KMS-11 (cell line): ENCODE measurements around the gene TMEM179.

Experiments used
- H2AFZ ChIP-seq: fragments of 200-600 bp; sonication (generic); 2 replicates; pipeline ENCODE4 v1.6.1; 2016; ENCODE audit warnings: antibody characterized with exemption, mixed run types, low read depth
- H3K27ac ChIP-seq: fragments of 200-600 bp; sonication (generic); 2 replicates; pipeline ENCODE4 v1.6.1; 2016; ENCODE audit warnings: mild to moderate bottlenecking, mixed run types
- H3K27me3 ChIP-seq: fragments of 200-600 bp; sonication (generic); 2 replicates; pipeline ENCODE4 v1.6.1; 2017; ENCODE audit warnings: mild to moderate bottlenecking, low read depth, mixed run types, moderate library complexity; ENCODE audit not compliant: insufficient read depth
- H3K36me3 ChIP-seq: fragments of 200-600 bp; sonication (generic); 2 replicates; pipeline ENCODE4 v1.6.1; 2017; ENCODE audit warnings: mild to moderate bottlenecking, mixed run types; ENCODE audit not compliant: insufficient read depth
- H3K4me1 ChIP-seq: fragments of 200-600 bp; sonication (generic); 2 replicates; pipeline ENCODE4 v1.6.1; 2016; ENCODE audit warnings: mild to moderate bottlenecking, low read depth, mixed run types; ENCODE audit not compliant: poor library complexity, severe bottlenecking
- H3K4me2 ChIP-seq: fragments of 200-600 bp; sonication (generic); 2 replicates; pipeline ENCODE4 v1.7.0; 2016; ENCODE audit warnings: mild to moderate bottlenecking, mixed run types
- H3K4me3 ChIP-seq: fragments of 200-600 bp; sonication (generic); IDR thresholded peaks from 2 replicates; pipeline ENCODE4 v1.6.1; 2017; ENCODE audit warnings: low read depth, low read length, mixed read lengths; ENCODE audit not compliant: insufficient read depth
- H3K79me2 ChIP-seq: fragments of 200-600 bp; sonication (generic); 2 replicates; pipeline ENCODE4 v1.6.1; 2016; ENCODE audit warnings: low read depth, mixed run types; ENCODE audit not compliant: insufficient read depth
- H3K9ac ChIP-seq: fragments of 200-600 bp; sonication (generic); 2 replicates; pipeline ENCODE4 v1.6.1; 2016; ENCODE audit warnings: mild to moderate bottlenecking, mixed run types
- H4K20me1 ChIP-seq: fragments of 200-600 bp; sonication (generic); 2 replicates; pipeline ENCODE4 v1.6.1; 2016; ENCODE audit warnings: mild to moderate bottlenecking, mixed run types; ENCODE audit not compliant: insufficient read depth
- CTCF ChIP-seq: fragments of 200-600 bp; sonication (generic); conservative IDR thresholded peaks from 2 replicates; pipeline ENCODE4 v1.6.1; 2017; ENCODE audit warnings: low read depth, mild to moderate bottlenecking, antibody characterized with exemption, low read length, moderate library complexity, mixed read lengths

Gene TMEM179

GRCh38 chr14:104576232-104576969 lies 28.2 kb downstream of the TMEM179 start:
- Histone ChIP-seq H3K36me3 (no peaks in the 10 kb centered on the region), H4K20me1 (no peaks in the 10 kb centered on the region), H3K9ac (no peak overlapping the region), H3K27me3 (peaks cover 52% of the 10 kb centered on the region), H3K79me2 (no peaks in the 10 kb centered on the region), H3K4me2 (no peak overlapping the region), H3K27ac (no peak overlapping the region), H3K4me1 (no peaks in the 10 kb centered on the region), H3K4me3 (no peak overlapping the region), H2AFZ (no peak overlapping the region)
- TF ChIP-seq CTCF, result no peak

- no peak for TF ChIP-seq CTCF
- no peaks in the 10 kb centered on the region for H3K36me3 ChIP-seq
- no peaks in the 10 kb centered on the region for H4K20me1 ChIP-seq
- H3K4me1 ChIP-seq, result no peaks in the 10 kb centered on the region
- no peak overlapping the region for H2AFZ ChIP-seq
- no peaks in the 10 kb centered on the region for H3K79me2 ChIP-seq
- H3K9ac ChIP-seq, result no peak overlapping the region
- H3K4me2 ChIP-seq, result no peak overlapping the region
- no peak overlapping the region for H3K4me3 ChIP-seq
- no peak overlapping the region for H3K27ac ChIP-seq
- peaks cover 55% of the 10 kb centered on the region for H3K27me3 ChIP-seq
These were observed 29.5 kb downstream of the TMEM179 start for GRCh38 chr14:104574978-104575583.

GRCh38 chr14:104574536-104574935 lies 30.0 kb downstream of the TMEM179 start:
- Histone ChIP-seq H3K4me2 (no peak overlapping the region), H3K27ac (no peak overlapping the region), H3K9ac (no peak overlapping the region), H4K20me1 (no peaks in the 10 kb centered on the region), H3K4me3 (no peak overlapping the region), H2AFZ (no peak overlapping the region), H3K27me3 (peaks cover 50% of the 10 kb centered on the region), H3K4me1 (no peaks in the 10 kb centered on the region), H3K79me2 (no peaks in the 10 kb centered on the region), H3K36me3 (no peaks in the 10 kb centered on the region)
- no peak for TF ChIP-seq CTCF

- Histone ChIP-seq H3K4me3 (no peak overlapping the region), H3K27ac (no peak overlapping the region), H3K4me2 (no peak overlapping the region), H3K79me2 (no peaks in the 10 kb centered on the region), H3K27me3 (peaks cover 53% of the 10 kb centered on the region), H3K36me3 (no peaks in the 10 kb centered on the region), H4K20me1 (no peaks in the 10 kb centered on the region), H3K9ac (no peak overlapping the region), H2AFZ (no peak overlapping the region), H3K4me1 (no peaks in the 10 kb centered on the region)
- no peak for TF ChIP-seq CTCF
These were observed 30.6 kb downstream of the TMEM179 start for GRCh38 chr14:104573930-104574329.
